ENCODE measurements around the gene PRKCZ. TPM values are rescaled to one million over a fixed set of nuclear protein-coding genes. Genes with fewer than 3 reads are reported as not detected.

PRKCZ gene
- total and polyA plus RNA-seq, 9 of the 15 experiments (the other 6 are each of a cell fraction or from before 2014, with no cell fraction given): 0.07 to 3.1 (median 1.3) TPM

DNA sequence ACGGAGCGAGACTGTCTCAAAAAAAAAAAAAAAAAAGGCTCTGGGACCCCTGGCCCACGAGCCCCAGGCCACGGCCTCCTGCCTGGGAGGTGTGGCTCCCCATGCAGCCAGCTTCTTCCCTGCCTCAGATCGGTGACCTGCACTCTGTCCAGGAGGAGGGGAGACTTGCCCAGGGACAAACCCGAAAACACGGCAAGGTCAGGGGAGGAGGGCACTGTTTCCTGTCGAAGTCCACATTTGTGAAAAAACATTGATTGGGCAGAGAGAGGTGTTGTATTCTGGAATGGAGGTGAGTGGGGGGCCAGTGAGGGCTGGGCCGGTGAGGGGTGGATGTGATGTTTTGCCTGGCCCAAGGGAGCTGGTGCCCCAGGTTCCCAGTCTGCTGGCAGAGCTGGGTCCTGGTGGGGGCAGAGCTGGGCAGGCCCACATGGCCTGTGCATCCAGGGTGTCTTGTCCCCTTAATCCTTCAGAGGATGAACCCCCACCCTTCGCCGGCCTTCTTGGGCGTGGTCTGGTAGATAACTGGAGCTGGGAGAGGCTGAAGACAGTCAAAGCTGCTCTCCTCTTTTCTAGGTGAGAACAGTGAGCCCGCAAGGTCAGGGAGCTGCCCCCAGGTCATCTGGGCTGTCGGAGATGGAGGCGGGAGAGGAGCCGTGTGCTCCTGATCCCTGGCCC, 156.7 kb downstream of the PRKCZ start:
- in situ Hi-C loops (cut with MboI): no loop called here
- ChIA-PET CTCF (ENCODE audit: low intra/inter-chr PET ratio) (no interaction called here), POLR2A (interaction anchor here (0.6 to 3.7 kb wide), 9 partner anchors 11 to 145 kb away, joined by 3 to 27 read pairs (median 4); no protein-coding TSS in a partner anchor)
- H3K27ac ChIP-seq (ENCODE audit: extremely low read depth, low read depth, low read length): peak overlapping the region; percentile 36; the same call in 1 of the 3 replicates
- no peaks in the 10 kb centered on the region for H3K9me3 ChIP-seq (replicated peaks; ENCODE audit: control insufficient read depth, insufficient read depth, low read depth, low read length)
- intact Hi-C loops (cut with micrococcal nuclease): no loop called here
- peaks cover 27 to 81% of the 10 kb centered on the region in 2 experiments for H3K4me1 ChIP-seq (replicated peaks in 1 of 2; ENCODE audit: control insufficient read depth in 2 of 2, insufficient read depth in 2 of 2, low read length in 2 of 2)
- WGBS (ENCODE audit: insufficient coverage, low coverage, missing lambda C conversion rate): 34% methylated on average over 15 of the region's 16 CpGs
- DNase-seq (ENCODE audit: extremely low read depth in 1 of 4, low spot score in 3 of 4): peak; percentile 57 to 85 (median 63)
- H3K4me2 ChIP-seq (ENCODE audit: insufficient read depth, low read length): peak overlapping the region; percentile 72
- no peaks in the 10 kb centered on the region for H3K36me3 ChIP-seq (ENCODE audit: control insufficient read depth, insufficient read depth, low read length)
- H3K9ac ChIP-seq (ENCODE audit: insufficient read depth in 1 of 2, low read depth in 2 of 2, low read length in 2 of 2): peak overlapping the region; percentile 39 to 91; a peak in 3 of 4 replicates
- H4K20me1 ChIP-seq (replicated peaks; ENCODE audit: control insufficient read depth, insufficient read depth, low read length): no peaks in the 10 kb centered on the region
- peak; percentile 92 for FAIRE-seq
- BruUV-seq (replicated peaks): no TSS peak
- no peaks in the 10 kb centered on the region; the same call in 2 of the 3 replicates for H3K79me2 ChIP-seq (ENCODE audit: control insufficient read depth, insufficient read depth, low read length)
- peak overlapping the region; percentile 82 for H2AFZ ChIP-seq (ENCODE audit: low read depth, low read length)
- peak overlapping the region; percentile 12; the same call in 1 of the 2 replicates for H3K4me3 ChIP-seq
- H3K9me1 ChIP-seq (ENCODE audit: control insufficient read depth, insufficient read depth, low read length): no peaks in the 10 kb centered on the region
- no peaks in the 10 kb centered on the region for H3K27me3 ChIP-seq (ENCODE audit: control insufficient read depth in 2 of 2, insufficient read depth in 2 of 2, low read length in 2 of 2)
- peak; percentile 51 for ATAC-seq
- no peak for TF ChIP-seq ZNF239 (CRISPR knock-in tag; IDR thresholded peaks at IDR 0.05)
- TF ChIP-seq, protein P1, sequence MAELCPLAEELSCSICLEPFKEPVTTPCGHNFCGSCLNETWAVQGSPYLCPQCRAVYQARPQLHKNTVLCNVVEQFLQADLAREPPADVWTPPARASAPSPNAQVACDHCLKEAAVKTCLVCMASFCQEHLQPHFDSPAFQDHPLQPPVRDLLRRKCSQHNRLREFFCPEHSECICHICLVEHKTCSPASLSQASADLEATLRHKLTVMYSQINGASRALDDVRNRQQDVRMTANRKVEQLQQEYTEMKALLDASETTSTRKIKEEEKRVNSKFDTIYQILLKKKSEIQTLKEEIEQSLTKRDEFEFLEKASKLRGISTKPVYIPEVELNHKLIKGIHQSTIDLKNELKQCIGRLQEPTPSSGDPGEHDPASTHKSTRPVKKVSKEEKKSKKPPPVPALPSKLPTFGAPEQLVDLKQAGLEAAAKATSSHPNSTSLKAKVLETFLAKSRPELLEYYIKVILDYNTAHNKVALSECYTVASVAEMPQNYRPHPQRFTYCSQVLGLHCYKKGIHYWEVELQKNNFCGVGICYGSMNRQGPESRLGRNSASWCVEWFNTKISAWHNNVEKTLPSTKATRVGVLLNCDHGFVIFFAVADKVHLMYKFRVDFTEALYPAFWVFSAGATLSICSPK (IDR thresholded peaks at IDR 0.05; ENCODE audit: borderline replicate concordance): no peak
- peak; percentile 30; the same call in 1 of the 2 replicates for TF ChIP-seq PHF8 (IDR thresholded peaks at IDR 0.05; ENCODE audit: borderline replicate concordance, low read length)
- TF ChIP-seq, protein P2, sequence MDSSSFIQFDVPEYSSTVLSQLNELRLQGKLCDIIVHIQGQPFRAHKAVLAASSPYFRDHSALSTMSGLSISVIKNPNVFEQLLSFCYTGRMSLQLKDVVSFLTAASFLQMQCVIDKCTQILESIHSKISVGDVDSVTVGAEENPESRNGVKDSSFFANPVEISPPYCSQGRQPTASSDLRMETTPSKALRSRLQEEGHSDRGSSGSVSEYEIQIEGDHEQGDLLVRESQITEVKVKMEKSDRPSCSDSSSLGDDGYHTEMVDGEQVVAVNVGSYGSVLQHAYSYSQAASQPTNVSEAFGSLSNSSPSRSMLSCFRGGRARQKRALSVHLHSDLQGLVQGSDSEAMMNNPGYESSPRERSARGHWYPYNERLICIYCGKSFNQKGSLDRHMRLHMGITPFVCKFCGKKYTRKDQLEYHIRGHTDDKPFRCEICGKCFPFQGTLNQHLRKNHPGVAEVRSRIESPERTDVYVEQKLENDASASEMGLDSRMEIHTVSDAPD (CRISPR knock-in tag; IDR thresholded peaks at IDR 0.05): no peak
- TF ChIP-seq, protein P3, sequence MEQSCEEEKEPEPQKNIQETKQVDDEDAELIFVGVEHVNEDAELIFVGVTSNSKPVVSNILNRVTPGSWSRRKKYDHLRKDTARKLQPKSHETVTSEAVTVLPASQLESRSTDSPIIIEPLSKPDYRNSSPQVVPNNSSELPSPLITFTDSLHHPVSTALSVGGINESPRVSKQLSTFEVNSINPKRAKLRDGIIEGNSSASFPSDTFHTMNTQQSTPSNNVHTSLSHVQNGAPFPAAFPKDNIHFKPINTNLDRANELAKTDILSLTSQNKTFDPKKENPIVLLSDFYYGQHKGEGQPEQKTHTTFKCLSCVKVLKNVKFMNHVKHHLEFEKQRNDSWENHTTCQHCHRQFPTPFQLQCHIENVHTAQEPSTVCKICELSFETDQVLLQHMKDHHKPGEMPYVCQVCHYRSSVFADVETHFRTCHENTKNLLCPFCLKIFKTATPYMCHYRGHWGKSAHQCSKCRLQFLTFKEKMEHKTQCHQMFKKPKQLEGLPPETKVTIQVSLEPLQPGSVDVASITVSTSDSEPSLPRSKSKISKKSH (CRISPR knock-in tag; IDR thresholded peaks at IDR 0.05): no peak
- peak; percentile 54 for TF ChIP-seq RBBP5 (IDR thresholded peaks at IDR 0.05; ENCODE audit: borderline replicate concordance, insufficient read depth, low read length, poor library complexity, severe bottlenecking)
- TF ChIP-seq KAT7 (CRISPR knock-in tag; IDR thresholded peaks at IDR 0.05; ENCODE audit: borderline replicate concordance): 0 out of 2 replicates have a peak, but pooled peaks have one; percentile 56
- TF ChIP-seq HSF4 (CRISPR knock-in tag; IDR thresholded peaks at IDR 0.05; ENCODE audit: borderline replicate concordance): no peak
- TF ChIP-seq, protein P4, sequence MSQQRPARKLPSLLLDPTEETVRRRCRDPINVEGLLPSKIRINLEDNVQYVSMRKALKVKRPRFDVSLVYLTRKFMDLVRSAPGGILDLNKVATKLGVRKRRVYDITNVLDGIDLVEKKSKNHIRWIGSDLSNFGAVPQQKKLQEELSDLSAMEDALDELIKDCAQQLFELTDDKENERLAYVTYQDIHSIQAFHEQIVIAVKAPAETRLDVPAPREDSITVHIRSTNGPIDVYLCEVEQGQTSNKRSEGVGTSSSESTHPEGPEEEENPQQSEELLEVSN (IDR thresholded peaks at IDR 0.05; ENCODE audit: borderline replicate concordance in 1 of 2, extremely low read depth in 1 of 2, insufficient read depth in 1 of 2, insufficient read length in 1 of 2, low read depth in 1 of 2, low read length in 1 of 2, poor library complexity in 1 of 2, severe bottlenecking in 1 of 2): peak in 1 of 2 experiments; percentile 48
- TF ChIP-seq ETV5 (CRISPR knock-in tag; IDR thresholded peaks at IDR 0.05; ENCODE audit: low read depth): 0 out of 2 replicates have a peak, but pooled peaks have one; percentile 19
- TF ChIP-seq ZFP1 (CRISPR knock-in tag; IDR thresholded peaks at IDR 0.05): no peak
- TF ChIP-seq HOXB6 (CRISPR knock-in tag; IDR thresholded peaks at IDR 0.05; ENCODE audit: borderline replicate concordance): no peak
- no peak for TF ChIP-seq NFE2L1 (tag; IDR thresholded peaks at IDR 0.05; ENCODE audit: borderline replicate concordance, low read depth)
- no peak for TF ChIP-seq TBP (optimal IDR thresholded peaks at IDR 0.05; ENCODE audit: low read depth, low read length)
